ENCODE results near the gene LRRC59. TPM values are rescaled to one million over a fixed set of nuclear protein-coding genes. Genes with fewer than 3 reads are reported as not detected.
"Not testable (repeated sequence)": the region's sequence is repeated elsewhere in the genome, so short reads cannot be mapped to it uniquely, and the experiment has no call there.

The LRRC59 gene
- polyA plus RNA-seq, 1 donor from 2014 or later, result 67.2 TPM

DNA sequence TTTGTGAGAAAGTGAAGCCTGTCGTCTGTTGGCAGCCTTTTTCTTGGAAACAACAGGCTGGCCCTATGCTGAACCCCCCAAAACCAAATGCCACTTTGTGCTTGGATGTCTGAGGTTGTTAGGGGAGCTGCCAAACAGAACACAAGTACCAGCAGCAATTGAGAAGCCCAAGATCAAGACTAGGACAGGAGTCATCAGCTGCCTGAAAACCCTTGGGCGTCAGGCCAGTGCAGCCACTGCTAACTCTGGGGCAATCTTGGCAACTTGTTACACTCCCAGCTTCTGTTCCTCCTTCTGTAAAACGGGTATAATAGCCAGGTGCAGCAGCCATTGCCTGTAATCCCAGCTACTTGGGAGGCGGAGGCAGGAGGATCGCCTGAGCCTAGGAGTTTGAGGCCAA lies 9.3 kb upstream of the LRRC59 start:
- no peak overlapping the region for H3K4me3 ChIP-seq (ENCODE audit: low read length)
- H3K36me3 ChIP-seq (ENCODE audit: insufficient read depth, low read length), result no peaks in the 10 kb centered on the region
- no peaks in the 10 kb centered on the region for H4K20me1 ChIP-seq (ENCODE audit: insufficient read depth)
- no peaks in the 10 kb centered on the region for H3K79me2 ChIP-seq (replicated peaks; ENCODE audit: insufficient read depth, low read length)
- no peaks in the 10 kb centered on the region for H3K9me3 ChIP-seq (ENCODE audit: low read length)
- H2AFZ ChIP-seq (ENCODE audit: low read depth, low read length), result no peak overlapping the region
- TF ChIP-seq EZH2 (IDR thresholded peaks at IDR 0.05; ENCODE audit: borderline replicate concordance, insufficient read depth, low read length, poor library complexity, severe bottlenecking), result no peak
- TF ChIP-seq, protein P1, sequence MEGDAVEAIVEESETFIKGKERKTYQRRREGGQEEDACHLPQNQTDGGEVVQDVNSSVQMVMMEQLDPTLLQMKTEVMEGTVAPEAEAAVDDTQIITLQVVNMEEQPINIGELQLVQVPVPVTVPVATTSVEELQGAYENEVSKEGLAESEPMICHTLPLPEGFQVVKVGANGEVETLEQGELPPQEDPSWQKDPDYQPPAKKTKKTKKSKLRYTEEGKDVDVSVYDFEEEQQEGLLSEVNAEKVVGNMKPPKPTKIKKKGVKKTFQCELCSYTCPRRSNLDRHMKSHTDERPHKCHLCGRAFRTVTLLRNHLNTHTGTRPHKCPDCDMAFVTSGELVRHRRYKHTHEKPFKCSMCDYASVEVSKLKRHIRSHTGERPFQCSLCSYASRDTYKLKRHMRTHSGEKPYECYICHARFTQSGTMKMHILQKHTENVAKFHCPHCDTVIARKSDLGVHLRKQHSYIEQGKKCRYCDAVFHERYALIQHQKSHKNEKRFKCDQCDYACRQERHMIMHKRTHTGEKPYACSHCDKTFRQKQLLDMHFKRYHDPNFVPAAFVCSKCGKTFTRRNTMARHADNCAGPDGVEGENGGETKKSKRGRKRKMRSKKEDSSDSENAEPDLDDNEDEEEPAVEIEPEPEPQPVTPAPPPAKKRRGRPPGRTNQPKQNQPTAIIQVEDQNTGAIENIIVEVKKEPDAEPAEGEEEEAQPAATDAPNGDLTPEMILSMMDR (IDR thresholded peaks at IDR 0.05; ENCODE audit: poor library complexity, severe bottlenecking), result no peak
- no peak for TF ChIP-seq MXI1 (conservative IDR thresholded peaks at IDR 0.05; ENCODE audit: poor library complexity, severe bottlenecking)
- TF ChIP-seq, protein P2, sequence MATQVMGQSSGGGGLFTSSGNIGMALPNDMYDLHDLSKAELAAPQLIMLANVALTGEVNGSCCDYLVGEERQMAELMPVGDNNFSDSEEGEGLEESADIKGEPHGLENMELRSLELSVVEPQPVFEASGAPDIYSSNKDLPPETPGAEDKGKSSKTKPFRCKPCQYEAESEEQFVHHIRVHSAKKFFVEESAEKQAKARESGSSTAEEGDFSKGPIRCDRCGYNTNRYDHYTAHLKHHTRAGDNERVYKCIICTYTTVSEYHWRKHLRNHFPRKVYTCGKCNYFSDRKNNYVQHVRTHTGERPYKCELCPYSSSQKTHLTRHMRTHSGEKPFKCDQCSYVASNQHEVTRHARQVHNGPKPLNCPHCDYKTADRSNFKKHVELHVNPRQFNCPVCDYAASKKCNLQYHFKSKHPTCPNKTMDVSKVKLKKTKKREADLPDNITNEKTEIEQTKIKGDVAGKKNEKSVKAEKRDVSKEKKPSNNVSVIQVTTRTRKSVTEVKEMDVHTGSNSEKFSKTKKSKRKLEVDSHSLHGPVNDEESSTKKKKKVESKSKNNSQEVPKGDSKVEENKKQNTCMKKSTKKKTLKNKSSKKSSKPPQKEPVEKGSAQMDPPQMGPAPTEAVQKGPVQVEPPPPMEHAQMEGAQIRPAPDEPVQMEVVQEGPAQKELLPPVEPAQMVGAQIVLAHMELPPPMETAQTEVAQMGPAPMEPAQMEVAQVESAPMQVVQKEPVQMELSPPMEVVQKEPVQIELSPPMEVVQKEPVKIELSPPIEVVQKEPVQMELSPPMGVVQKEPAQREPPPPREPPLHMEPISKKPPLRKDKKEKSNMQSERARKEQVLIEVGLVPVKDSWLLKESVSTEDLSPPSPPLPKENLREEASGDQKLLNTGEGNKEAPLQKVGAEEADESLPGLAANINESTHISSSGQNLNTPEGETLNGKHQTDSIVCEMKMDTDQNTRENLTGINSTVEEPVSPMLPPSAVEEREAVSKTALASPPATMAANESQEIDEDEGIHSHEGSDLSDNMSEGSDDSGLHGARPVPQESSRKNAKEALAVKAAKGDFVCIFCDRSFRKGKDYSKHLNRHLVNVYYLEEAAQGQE (IDR thresholded peaks at IDR 0.05; ENCODE audit: borderline replicate concordance), result no peak
- TF ChIP-seq RAD21 (conservative IDR thresholded peaks at IDR 0.05), result no peak
- TF ChIP-seq EP300 (conservative IDR thresholded peaks at IDR 0.05; ENCODE audit: poor library complexity, severe bottlenecking), result no peak
- no peak for TF ChIP-seq POLR2AphosphoS5 (IDR thresholded peaks at IDR 0.05)
- no peak overlapping the region for H3K4me2 ChIP-seq (ENCODE audit: low read length)
- H3F3A ChIP-seq (ENCODE audit: insufficient read depth, low read length, poor library complexity, severe bottlenecking), result no peaks in the 10 kb centered on the region
- no peaks in the 10 kb centered on the region for H3K27me3 ChIP-seq (ENCODE audit: insufficient read depth, low read depth, low read length)
- H3K9ac ChIP-seq (ENCODE audit: low read length), result no peak overlapping the region
- H3K9me2 ChIP-seq (ENCODE audit: insufficient read depth, low read length), result no peaks in the 10 kb centered on the region
- H3K27ac ChIP-seq (ENCODE audit: low read length), result no peak overlapping the region

- not testable (repeated sequence) for H2AFZ ChIP-seq (ENCODE audit: low read depth, low read length); H3F3A ChIP-seq (ENCODE audit: insufficient read depth, low read length, poor library complexity, severe bottlenecking); H4K20me1 ChIP-seq (ENCODE audit: insufficient read depth); H3K9me2 ChIP-seq (ENCODE audit: insufficient read depth, low read length); H3K9ac ChIP-seq (ENCODE audit: low read length); H3K27me3 ChIP-seq (ENCODE audit: insufficient read depth, low read depth, low read length); H3K27ac ChIP-seq (ENCODE audit: low read length); H3K79me2 ChIP-seq (replicated peaks; ENCODE audit: insufficient read depth, low read length); H3K36me3 ChIP-seq (ENCODE audit: insufficient read depth, low read length); H3K9me3 ChIP-seq (ENCODE audit: low read length); H3K4me3 ChIP-seq (ENCODE audit: low read length); H3K4me2 ChIP-seq (ENCODE audit: low read length)
These were observed 8.0 kb upstream of the LRRC59 start for GRCh38 chr17:50405351-50405750.

DNA sequence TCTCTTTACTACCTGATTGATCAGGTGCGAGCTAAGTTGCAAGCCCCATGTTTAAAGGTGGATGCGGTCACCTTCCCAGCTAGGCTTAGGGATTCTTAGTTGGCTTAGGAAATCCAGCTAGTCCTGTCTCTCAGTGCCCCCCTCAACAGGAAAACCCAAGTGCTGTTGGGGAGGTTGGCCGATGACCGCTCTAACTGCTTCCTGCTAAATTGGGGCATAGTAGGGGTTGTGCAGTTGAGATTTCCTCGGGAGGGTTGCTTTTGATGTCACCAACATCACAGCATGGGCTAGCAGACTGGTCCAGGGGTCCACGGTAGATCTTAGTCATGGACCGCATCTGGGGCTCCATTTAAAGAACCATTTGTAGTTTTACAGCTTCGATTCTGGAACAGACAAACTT lies 2.3 kb upstream of the LRRC59 start:
- H3K36me3 ChIP-seq (ENCODE audit: insufficient read depth, low read length), result not testable (repeated sequence)

DNA sequence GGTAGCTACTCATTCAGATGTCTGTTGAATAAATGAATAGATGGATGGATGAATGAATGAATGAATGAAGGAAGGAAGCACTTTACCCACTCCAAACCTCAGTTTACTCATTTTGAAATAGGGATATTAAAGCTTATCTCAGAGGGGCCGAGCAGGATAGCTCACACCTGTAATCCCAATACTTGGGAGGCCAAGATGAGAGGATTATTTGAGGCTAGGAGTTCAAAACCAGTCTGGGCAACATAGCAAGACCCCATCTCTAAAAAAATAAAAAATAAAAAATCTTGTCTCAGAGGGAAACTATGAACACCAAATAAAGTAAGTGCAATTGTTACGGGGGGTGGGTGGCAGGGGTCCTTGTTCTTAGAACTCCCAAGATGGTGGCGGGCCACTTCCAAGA lies 1.3 kb upstream of the LRRC59 start:
- not testable (repeated sequence) for H3K4me2 ChIP-seq (ENCODE audit: low read length); H3F3A ChIP-seq (ENCODE audit: insufficient read depth, low read length, poor library complexity, severe bottlenecking); H3K9me2 ChIP-seq (ENCODE audit: insufficient read depth, low read length); H3K27ac ChIP-seq (ENCODE audit: low read length); H3K4me3 ChIP-seq (ENCODE audit: low read length); H2AFZ ChIP-seq (ENCODE audit: low read depth, low read length); H3K9me3 ChIP-seq (ENCODE audit: low read length); H3K9ac ChIP-seq (ENCODE audit: low read length); H3K27me3 ChIP-seq (ENCODE audit: insufficient read depth, low read depth, low read length); H4K20me1 ChIP-seq (ENCODE audit: insufficient read depth); H3K36me3 ChIP-seq (ENCODE audit: insufficient read depth, low read length)
- peaks cover 15% of the 10 kb centered on the region for H3K79me2 ChIP-seq (replicated peaks; ENCODE audit: insufficient read depth, low read length)

More for the DNA sequence above, 2.3 kb upstream of the LRRC59 start:
- not testable (repeated sequence) for H3K27me3 ChIP-seq (ENCODE audit: insufficient read depth, low read depth, low read length); H3F3A ChIP-seq (ENCODE audit: insufficient read depth, low read length, poor library complexity, severe bottlenecking); H3K9me3 ChIP-seq (ENCODE audit: low read length); H3K9me2 ChIP-seq (ENCODE audit: insufficient read depth, low read length); H3K4me3 ChIP-seq (ENCODE audit: low read length); H3K9ac ChIP-seq (ENCODE audit: low read length); H3K27ac ChIP-seq (ENCODE audit: low read length); H4K20me1 ChIP-seq (ENCODE audit: insufficient read depth); H3K4me2 ChIP-seq (ENCODE audit: low read length); H2AFZ ChIP-seq (ENCODE audit: low read depth, low read length)
- peaks cover 15% of the 10 kb centered on the region for H3K79me2 ChIP-seq (replicated peaks; ENCODE audit: insufficient read depth, low read length)

All from neural cell (in vitro differentiated cells).